Left lung (tissue), 14 donors: Measurements from ENCODE around the gene SLCO1B3. TPM values are rescaled to one million over a fixed set of nuclear protein-coding genes. Genes with fewer than 3 reads are reported as not detected.
"Not testable (repeated sequence)": the region's sequence is repeated elsewhere in the genome, so short reads cannot be mapped to it uniquely, and the experiment has no call there.

Experiments used
- ATAC-seq: fragments of 200-7000 bp; cut with Tn5 transposase; one replicate; pipeline ENCODE4 v1.9.1; 2020; ENCODE audit warnings: moderate library complexity
- DNase-seq, 4 donors: peaks; one replicate each; pipeline ENCODE4 v3.0.0-alpha.2; 2013 to 2020
- H3K27ac ChIP-seq, 2 donors: fragments of 200-600 bp; sonication (generic) in 1 of 2; one replicate each; pipeline versions ENCODE4 v1.5.0 to v1.8.0; 2020 to 2021
- H3K27me3 ChIP-seq, 2 donors: fragments of 200-600 bp; sonication (generic) in 1 of 2; one replicate each; pipeline versions ENCODE4 v1.5.0 to v1.8.0; 2020 to 2021
- H3K36me3 ChIP-seq, 2 donors: fragments of 200-600 bp; sonication (generic) in 1 of 2; one replicate each; pipeline versions ENCODE4 v1.5.0 to v1.8.0; 2020 to 2021
- H3K4me1 ChIP-seq, 2 donors: fragments of 200-600 bp; one replicate each; pipeline ENCODE4 v1.8.0; 2021
- H3K4me3 ChIP-seq, 2 donors: fragments of 200-600 bp; sonication (generic) in 1 of 2; one replicate each; pipeline versions ENCODE4 v1.5.0 to v1.8.0; 2020 to 2021; ENCODE audit warnings: mild to moderate bottlenecking in 1 of 2
- H3K9me3 ChIP-seq, 2 donors: fragments of 200-600 bp; sonication (generic) in 1 of 2; one replicate each; pipeline versions ENCODE4 v1.5.0 to v1.8.0; 2020 to 2021
- CTCF ChIP-seq, 2 donors: fragments of 200-600 bp; sonication (generic) in 1 of 2; IDR thresholded peaks; one replicate each; pipeline versions ENCODE4 v1.5.0 to v1.8.0; 2021; ENCODE audit warnings: antibody characterized with exemption in 2 of 2
- intact Hi-C, 2 donors: fragments of 100-400 bp; cut with DNase I; formaldehyde crosslinking; loops; one replicate each; pipeline versions ENCODE4 v1.11.2 to v1.14.2; 2022
- long read RNA-seq, 12 donors: library from polyadenylated mRNA in 2 of 12; unstranded in 2 of 12; transcript quantifications; one replicate each; pipeline ENCODE4 v2.0.0 and lab custom pipeline, GENCODE V29; 2019 to 2026
- polyA plus RNA-seq, 6 donors: library from polyadenylated mRNA; unstranded; fragments of 120-200 nt; gene quantifications; one replicate each; pipeline ENCODE4 v1.2.1, GENCODE V29; 2013; ENCODE audit not compliant: insufficient read length in 6 of 6
- total RNA-seq, 2 donors: library from RNA; stranded (reverse); fragmentation: NEBNext Ultra II Directional; extraction: Animal tissue kit (Norgen Biotek cat#: 25700); gene quantifications; one replicate each; pipeline ENCODE4 v1.2.1, GENCODE V29; 2021
- donor health status: DM: no; HTN: yes; CAD: no.
- donor health status: DM: no; HTN: no; CAD: no.

The SLCO1B3 gene
- total RNA-seq (not detected), polyA plus RNA-seq (under 1 TPM in 1 of 6 donors, not detected in 5; 0.17 TPM)
- long read RNA-seq, donor 1: 0 reads
- long read RNA-seq, donor 2: 0 reads
- long read RNA-seq, donor 3: 0 reads
- long read RNA-seq, donor 4: 0 reads
- long read RNA-seq, donor 5: 0 reads
- long read RNA-seq, donor 6: 0 reads
- long read RNA-seq, donor 7: 0 reads
- long read RNA-seq, donor 8: 0 reads
- long read RNA-seq, donor 9: 0 reads
- long read RNA-seq, donor 10: 0 reads
- long read RNA-seq, donor 11: 0 reads
- long read RNA-seq, donor 12: 0 reads

- intact Hi-C loops: no loop called here
- no peak within 1 kb of the TSS for H3K27ac ChIP-seq
- no peak for ATAC-seq
These were observed at the start of gene SLCO1B3 for GRCh38 chr12:20810487-20810886. SLCO1B3 (plus strand) TSS chr12:20810705; CDS start chr12:20815739, 5,034 bp downstream.

GRCh38 chr12:20777420-20777819 lies 33.1 kb upstream of the SLCO1B3 start:
- Histone ChIP-seq H3K36me3 (no peaks in the 10 kb centered on the region), H3K4me3 (no peak overlapping the region), H3K4me1 (no peaks in the 10 kb centered on the region), H3K27ac (no peak overlapping the region), H3K27me3 (no peaks in the 10 kb centered on the region), H3K9me3 (peaks cover 0 to 14% of the 10 kb centered on the region in 2 donors)
- DNase-seq: peak in 1 of 4 donors; percentile 61
- TF ChIP-seq CTCF (IDR thresholded peaks at IDR 0.05): no peak
- no peak for ATAC-seq
- intact Hi-C loops: no loop called here

More at GRCh38 chr12:20810487-20810886, at the start of gene SLCO1B3:
- TF ChIP-seq CTCF (IDR thresholded peaks at IDR 0.05): no peak
- H3K27me3 ChIP-seq: no peaks in the 10 kb centered on the region
- DNase-seq: no peak
- H3K4me3 ChIP-seq: no peak within 1 kb of the TSS
- no peaks in the 10 kb centered on the region for H3K9me3 ChIP-seq
- H3K4me1 ChIP-seq: no peaks in the 10 kb centered on the region
- H3K36me3 ChIP-seq: no peaks in the 10 kb centered on the region

- no peak for TF ChIP-seq CTCF (IDR thresholded peaks at IDR 0.05)
- H3K4me3 ChIP-seq: no peak overlapping the region
- intact Hi-C loops: no loop called here
These were observed 31.5 kb upstream of the SLCO1B3 start for GRCh38 chr12:20778969-20779368.

GRCh38 chr12:20779971-20780370 lies 30.5 kb upstream of the SLCO1B3 start:
- ATAC-seq, H3K36me3 ChIP-seq, H3K4me1 ChIP-seq, H3K27me3 ChIP-seq, DNase-seq, H3K4me3 ChIP-seq, intact Hi-C loops, H3K27ac ChIP-seq: not testable (repeated sequence)
- H3K9me3 ChIP-seq: peaks cover 0 to 16% of the 10 kb centered on the region in 2 donors

More at GRCh38 chr12:20778969-20779368, 31.5 kb upstream of the SLCO1B3 start:
- Histone ChIP-seq H3K27me3 (no peaks in the 10 kb centered on the region), H3K36me3 (no peaks in the 10 kb centered on the region), H3K4me1 (no peaks in the 10 kb centered on the region), H3K27ac (no peak overlapping the region), H3K9me3 (peaks cover 0 to 17% of the 10 kb centered on the region in 2 donors)
- ATAC-seq (no peak), DNase-seq (no peak)

GRCh38 chr12:20783796-20784357 lies 26.6 kb upstream of the SLCO1B3 start:
- H3K9me3 ChIP-seq: peaks cover 0 to 10% of the 10 kb centered on the region in 2 donors
- H3K4me1 ChIP-seq, H3K4me3 ChIP-seq, H3K27ac ChIP-seq, H3K27me3 ChIP-seq, ATAC-seq, H3K36me3 ChIP-seq, intact Hi-C loops, DNase-seq: not testable (repeated sequence)

GRCh38 chr12:20792971-20793370 lies 17.5 kb upstream of the SLCO1B3 start:
- Histone ChIP-seq H3K4me3 (no peak overlapping the region), H3K27me3 (no peaks in the 10 kb centered on the region), H3K36me3 (no peaks in the 10 kb centered on the region), H3K4me1 (no peaks in the 10 kb centered on the region), H3K9me3 (no peaks in the 10 kb centered on the region), H3K27ac (no peak overlapping the region)
- no peak for DNase-seq
- no peak for ATAC-seq
- TF ChIP-seq CTCF (IDR thresholded peaks at IDR 0.05): no peak
- intact Hi-C loops: loop anchor here in 1 of 2 donors (10.0 kb wide), 1 partner anchor 148 kb away; no protein-coding TSS in a partner anchor
